GM12892 (cell line): ENCODE results near the gene TSC22D4.

Source experiments
- POLR2A ChIP-seq: IDR thresholded peaks from 2 replicates; pipeline ENCODE4 v1.6.1; 2011; ENCODE audit warnings: low read depth, low read length, control low read depth
- POLR2AphosphoS5 ChIP-seq: IDR thresholded peaks from 2 replicates; pipeline ENCODE4 v1.6.1; 2011; ENCODE audit warnings: low read depth, low read length, control low read depth
- TAF1 ChIP-seq: IDR thresholded peaks from 2 replicates; pipeline ENCODE4 v1.6.1; 2011; ENCODE audit warnings: low read depth, mild to moderate bottlenecking, control low read depth, low read length, borderline replicate concordance

- no peak for TF ChIP-seq POLR2AphosphoS5
- no peak for TF ChIP-seq POLR2A
- TF ChIP-seq TAF1, result no peak
Observed at GRCh38 chr7:100418930-100419659, 59.9 kb downstream of the TSC22D4 start.
